ENCODE measurements around the gene TSPEAR.
"Not testable (repeated sequence)": the region's sequence is repeated elsewhere in the genome, so short reads cannot be mapped to it uniquely, and the experiment has no call there.

TSPEAR gene

DNA sequence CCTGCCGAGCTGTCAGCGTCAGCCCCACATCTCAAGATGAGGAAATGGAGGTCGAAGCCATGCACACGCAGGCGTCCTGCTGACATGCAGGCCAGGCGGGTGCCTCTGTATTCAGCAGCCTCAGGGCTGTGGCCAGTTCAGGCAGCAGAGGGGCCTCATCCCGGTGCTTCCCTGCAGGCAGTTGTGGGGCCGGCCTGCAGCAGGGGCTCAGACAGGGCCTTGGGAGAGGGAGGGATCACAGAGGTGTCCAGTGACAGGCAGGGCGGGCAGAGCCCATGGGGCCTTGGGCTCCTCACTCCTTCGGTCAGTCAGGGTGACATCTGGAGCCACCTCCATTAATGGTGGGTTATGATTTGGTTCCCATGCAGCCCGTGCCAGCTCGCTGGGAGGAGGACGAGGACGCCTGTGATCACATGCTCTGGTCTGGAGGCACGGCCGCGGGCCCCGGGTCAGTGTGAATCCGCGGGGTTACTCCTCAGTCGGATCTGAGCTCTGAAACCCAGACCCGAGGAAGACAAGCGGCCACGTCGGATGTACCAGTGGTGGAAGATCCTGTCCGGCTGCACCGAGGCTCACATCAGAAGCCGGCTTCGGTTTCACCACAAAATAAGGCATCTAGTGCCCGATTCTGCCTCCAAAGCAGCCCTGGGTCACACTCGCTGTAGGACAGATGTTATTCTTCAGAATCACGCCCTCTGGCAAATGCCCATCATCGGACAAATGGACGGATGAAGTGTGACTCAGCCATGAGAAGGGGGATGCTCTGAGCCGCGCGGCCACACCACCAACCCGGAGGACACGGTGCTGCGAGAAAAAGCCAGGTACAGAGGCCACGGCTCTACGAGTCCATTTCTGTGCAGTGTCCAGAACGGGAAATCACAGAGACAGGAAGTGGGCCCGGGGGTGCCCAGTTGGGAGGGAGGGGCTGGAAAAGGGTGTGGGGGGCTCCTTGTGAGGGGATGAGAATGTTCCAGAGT lies 204.8 kb downstream of the TSPEAR start:
- no peak for TF ChIP-seq CTCF (IDR thresholded peaks at IDR 0.05; ENCODE audit: low read depth, low read length, missing control alignments)
- H3K4me3 ChIP-seq (replicated peaks; ENCODE audit: low read depth, low read length), result no peak overlapping the region
- DNase-seq (ENCODE audit: extremely low read depth, low read depth), result no peak

DNA sequence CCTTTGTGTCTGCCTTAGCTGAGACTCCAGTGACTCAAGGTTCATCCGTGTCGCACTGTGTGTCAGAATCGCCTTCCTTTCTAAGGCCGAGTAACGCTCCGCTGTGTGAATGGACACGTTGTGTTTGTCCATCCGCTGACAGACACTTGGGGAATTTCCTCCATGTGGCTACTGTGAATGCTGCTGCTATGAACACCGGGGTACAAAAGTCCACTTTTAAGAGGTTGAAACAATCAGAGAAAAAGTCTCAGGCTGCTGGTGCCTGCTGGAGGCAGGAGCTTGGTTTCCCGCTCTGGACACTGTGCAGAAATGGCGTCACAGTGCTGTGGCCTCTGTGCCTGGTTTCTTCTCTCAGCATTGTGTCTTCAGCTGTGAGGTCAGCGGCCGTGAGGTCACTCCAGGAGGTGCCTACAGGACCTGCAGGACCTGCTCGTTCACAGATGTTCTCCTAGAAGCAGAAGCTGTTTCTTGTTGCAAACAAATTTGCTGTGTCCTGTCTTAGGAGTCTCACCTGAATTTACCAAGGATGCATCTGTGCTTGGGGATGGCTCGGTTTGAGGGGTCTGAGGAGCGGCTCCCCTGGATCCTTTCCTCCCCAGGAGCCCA lies 205.6 kb downstream of the TSPEAR start:
- no peak for TF ChIP-seq CTCF (IDR thresholded peaks at IDR 0.05; ENCODE audit: low read depth, low read length, missing control alignments)
- H3K4me3 ChIP-seq (replicated peaks; ENCODE audit: low read depth, low read length), result no peak overlapping the region
- DNase-seq (ENCODE audit: extremely low read depth, low read depth), result no peak

DNA sequence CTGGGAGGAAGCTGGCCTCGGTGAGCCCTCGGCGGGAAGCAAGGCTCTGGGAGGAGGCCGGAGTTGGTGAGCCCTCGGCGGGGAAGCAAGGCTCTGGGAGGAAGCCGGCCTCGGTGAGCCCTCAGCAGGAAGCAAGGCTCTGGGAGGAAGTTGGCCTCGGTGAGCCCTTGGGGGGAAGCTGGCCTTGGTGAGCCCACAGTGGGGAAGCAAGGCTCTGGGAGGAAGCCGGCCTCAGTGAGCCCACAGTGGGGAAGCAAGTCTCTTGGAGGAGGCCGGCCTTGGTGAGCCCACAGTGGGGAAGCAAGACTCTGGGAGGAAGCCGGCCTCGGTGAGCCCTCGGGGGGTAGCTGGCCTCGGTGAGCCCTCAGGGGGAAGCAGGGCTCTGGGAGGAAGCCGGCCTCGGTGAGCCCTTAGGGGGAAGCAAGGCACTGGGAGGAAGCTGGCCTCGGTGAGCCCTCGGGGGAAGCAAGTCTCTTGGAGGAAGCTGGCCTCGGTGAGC lies 207.4 kb downstream of the TSPEAR start:
- no peak for TF ChIP-seq CTCF (IDR thresholded peaks at IDR 0.05; ENCODE audit: low read depth, low read length, missing control alignments)
- no peak for DNase-seq (ENCODE audit: extremely low read depth, low read depth)
- H3K4me3 ChIP-seq (replicated peaks; ENCODE audit: low read depth, low read length), result no peak overlapping the region

DNA sequence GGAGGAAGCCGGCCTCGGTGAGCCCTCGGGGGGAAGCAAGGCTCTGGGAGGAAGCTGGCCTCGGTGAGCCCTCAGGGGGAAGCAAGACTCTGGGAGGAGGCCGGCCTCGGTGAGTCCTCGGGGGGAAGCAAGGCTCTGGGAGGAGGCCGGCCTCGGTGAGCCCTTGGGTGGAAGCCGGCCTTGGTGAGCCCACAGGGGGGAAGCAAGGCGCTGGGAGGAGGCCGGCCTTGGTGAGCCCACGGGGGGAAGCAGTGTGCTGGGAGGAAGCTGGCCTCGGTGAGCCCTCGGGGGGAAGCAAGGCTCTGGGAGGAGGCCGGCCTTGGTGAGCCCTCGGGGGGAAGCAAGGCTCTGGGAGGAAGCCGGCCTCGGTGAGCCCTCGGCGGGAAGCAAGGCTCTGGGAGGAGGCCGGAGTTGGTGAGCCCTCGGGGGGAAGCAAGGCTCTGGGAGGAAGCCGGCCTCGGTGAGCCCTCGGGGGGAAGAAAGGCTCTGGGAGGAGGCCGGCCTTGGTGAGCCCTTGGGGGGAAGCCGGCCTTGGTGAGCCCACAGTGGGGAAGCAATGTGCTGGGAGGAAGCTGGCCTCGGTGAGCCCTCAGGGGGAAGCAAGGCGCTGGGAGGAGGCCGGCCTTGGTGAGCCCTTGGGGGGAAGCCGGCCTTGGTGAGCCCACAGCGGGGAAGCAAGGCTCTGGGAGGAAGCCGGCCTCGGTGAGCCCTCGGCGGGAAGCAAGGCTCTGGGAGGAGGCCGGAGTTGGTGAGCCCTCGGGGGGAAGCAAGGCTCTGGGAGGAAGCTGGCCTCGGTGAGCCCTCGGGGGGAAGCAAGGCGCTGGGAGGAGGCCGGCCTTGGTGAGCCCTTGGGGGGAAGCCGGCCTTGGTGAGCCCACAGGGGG lies 208.1 kb downstream of the TSPEAR start:
- DNase-seq (ENCODE audit: extremely low read depth, low read depth); H3K4me3 ChIP-seq (replicated peaks; ENCODE audit: low read depth, low read length): not testable (repeated sequence)

DNA sequence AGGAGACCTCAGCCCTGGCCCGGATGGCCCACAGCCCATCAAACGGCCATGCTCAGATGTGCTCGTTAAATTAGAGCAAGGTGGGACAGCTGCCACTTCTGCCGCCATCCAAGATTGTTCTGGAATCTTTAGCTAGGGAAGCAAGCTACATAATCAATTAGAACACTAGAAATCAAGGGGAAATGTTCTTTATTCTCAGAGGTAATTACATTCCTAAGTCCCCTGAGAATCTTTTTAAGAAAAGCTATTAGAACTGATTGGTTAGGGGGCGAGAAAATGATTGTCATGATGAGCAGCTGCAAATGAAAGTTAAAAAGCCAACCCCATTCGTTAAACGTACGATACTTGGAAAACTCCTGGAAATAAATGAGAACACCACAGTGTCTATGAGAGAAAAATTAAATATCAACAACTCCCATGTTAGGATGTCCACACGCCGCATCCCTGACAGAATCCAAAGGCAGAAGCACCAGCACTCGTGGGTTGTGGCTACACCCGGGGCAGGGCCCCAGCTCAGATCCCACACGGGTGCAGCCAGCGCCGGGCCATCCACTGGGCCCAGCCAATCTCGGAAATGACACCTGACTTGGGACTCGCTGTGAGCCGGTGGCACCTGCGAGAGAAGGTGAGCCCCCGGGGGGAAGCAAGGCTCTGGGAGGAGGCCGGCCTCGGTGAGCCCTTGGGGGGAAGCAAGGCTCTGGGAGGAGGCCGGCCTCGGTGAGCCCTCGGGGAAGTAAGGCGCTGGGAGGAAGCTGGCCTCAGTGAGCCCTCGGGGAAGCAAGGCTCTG lies 209.0 kb downstream of the TSPEAR start:
- no peak overlapping the region for H3K4me3 ChIP-seq (replicated peaks; ENCODE audit: low read depth, low read length)
- DNase-seq (ENCODE audit: extremely low read depth, low read depth), result no peak
- no peak for TF ChIP-seq CTCF (IDR thresholded peaks at IDR 0.05; ENCODE audit: low read depth, low read length, missing control alignments)

GRCh38 chr21:44500111-44500510 lies 211.3 kb downstream of the TSPEAR start:
- TF ChIP-seq CTCF (IDR thresholded peaks at IDR 0.05; ENCODE audit: low read depth, low read length, missing control alignments), result no peak
- no peak for DNase-seq (ENCODE audit: extremely low read depth, low read depth)
- no peak overlapping the region for H3K4me3 ChIP-seq (replicated peaks; ENCODE audit: low read depth, low read length)
